Uterus (tissue), 4 donors: ENCODE measurements around the gene SEPTIN10. TPM values are rescaled to one million over a fixed set of nuclear protein-coding genes. Genes with fewer than 3 reads are reported as not detected.

Experiments used
- DNase-seq, 2 donors: peaks; one replicate each; pipeline ENCODE4 v3.0.0-alpha.2; 2019 to 2020
- H3K27ac ChIP-seq, 2 donors: fragments of 200-600 bp; sonication (generic); 1 replicate in 1 of 2; 2 replicates in 1 of 2; pipeline ENCODE4 v1.5.1; 2016 to 2018
- H3K27me3 ChIP-seq, 2 donors: fragments of 200-600 bp; sonication (generic); one replicate each; pipeline ENCODE4 v1.5.1; 2018 to 2019; ENCODE audit warnings: control low read depth in 1 of 2
- H3K36me3 ChIP-seq, 2 donors: fragments of 200-600 bp; sonication (generic); one replicate each; pipeline ENCODE4 v1.5.1; 2019; ENCODE audit warnings: control low read depth in 1 of 2
- H3K4me1 ChIP-seq, 2 donors: fragments of 200-600 bp; sonication (generic); one replicate each; pipeline ENCODE4 v1.5.1; 2018 to 2019; ENCODE audit warnings: control low read depth in 1 of 2
- H3K4me3 ChIP-seq, 2 donors: fragments of 200-600 bp; sonication (generic); 1 replicate in 1 of 2; 2 replicates in 1 of 2; pipeline ENCODE4 v1.5.1; 2018 to 2019; ENCODE audit warnings: mild to moderate bottlenecking in 1 of 2
- H3K9me3 ChIP-seq, 2 donors: fragments of 200-600 bp; sonication (generic); one replicate each; pipeline ENCODE4 v1.5.1; 2019; ENCODE audit warnings: control low read depth in 1 of 2
- POLR2A ChIP-seq, 2 donors: fragments of 450-650 bp; IDR thresholded peaks; one replicate each; pipeline ENCODE4 v1.6.1; 2016; ENCODE audit warnings: antibody characterized with exemption in 2 of 2, mild to moderate bottlenecking in 1 of 2, moderate library complexity in 1 of 2
- intact Hi-C: fragments of 100-400 bp; cut with DNase I; formaldehyde crosslinking; loops from one replicate; pipeline ENCODE4 v1.15.1; 2023; ENCODE audit warnings: low total_unique reads
- total RNA-seq, 4 donors: library from RNA; depleted of rRNA in 3 of 4; stranded (reverse); fragments of >200 nt in 3 of 4; gene quantifications; one replicate each; pipeline versions ENCODE4 v1.1.0 to v1.2.4, GENCODE V29; 2014 to 2023
- TF ChIP-seq, protein P1 (sequence below), 4 experiments: fragments of 200-600 bp in 2 of 4; fragments of 450-650 bp in 2 of 4; sonication (generic) in 2 of 4; IDR thresholded peaks; one replicate each; pipeline ENCODE4 v1.5.1; 2016 to 2019; ENCODE audit warnings: antibody characterized with exemption in 4 of 4, mild to moderate bottlenecking in 2 of 4, moderate library complexity in 1 of 4
- donor health status: DM: yes; HTN: yes; CAD: no.

SEPTIN10 gene
- total RNA-seq, 4 donors from 2014 or later = 52.8 to 181 (median 121) TPM

GRCh38 chr2:109522063-109522374 lies 91.7 kb downstream of the SEPTIN10 start:
- Histone ChIP-seq H3K27ac (no peak overlapping the region), H3K27me3 (no peaks in the 10 kb centered on the region), H3K9me3 (no peaks in the 10 kb centered on the region), H3K4me3 (no peak overlapping the region), H3K36me3 (no peaks in the 10 kb centered on the region), H3K4me1 (no peaks in the 10 kb centered on the region)
- no peak for TF ChIP-seq POLR2A (IDR thresholded peaks at IDR 0.05)
- TF ChIP-seq, protein P1, sequence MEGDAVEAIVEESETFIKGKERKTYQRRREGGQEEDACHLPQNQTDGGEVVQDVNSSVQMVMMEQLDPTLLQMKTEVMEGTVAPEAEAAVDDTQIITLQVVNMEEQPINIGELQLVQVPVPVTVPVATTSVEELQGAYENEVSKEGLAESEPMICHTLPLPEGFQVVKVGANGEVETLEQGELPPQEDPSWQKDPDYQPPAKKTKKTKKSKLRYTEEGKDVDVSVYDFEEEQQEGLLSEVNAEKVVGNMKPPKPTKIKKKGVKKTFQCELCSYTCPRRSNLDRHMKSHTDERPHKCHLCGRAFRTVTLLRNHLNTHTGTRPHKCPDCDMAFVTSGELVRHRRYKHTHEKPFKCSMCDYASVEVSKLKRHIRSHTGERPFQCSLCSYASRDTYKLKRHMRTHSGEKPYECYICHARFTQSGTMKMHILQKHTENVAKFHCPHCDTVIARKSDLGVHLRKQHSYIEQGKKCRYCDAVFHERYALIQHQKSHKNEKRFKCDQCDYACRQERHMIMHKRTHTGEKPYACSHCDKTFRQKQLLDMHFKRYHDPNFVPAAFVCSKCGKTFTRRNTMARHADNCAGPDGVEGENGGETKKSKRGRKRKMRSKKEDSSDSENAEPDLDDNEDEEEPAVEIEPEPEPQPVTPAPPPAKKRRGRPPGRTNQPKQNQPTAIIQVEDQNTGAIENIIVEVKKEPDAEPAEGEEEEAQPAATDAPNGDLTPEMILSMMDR (IDR thresholded peaks at IDR 0.05) = no peak
- DNase-seq = no peak
- intact Hi-C loops = no loop called here

GRCh38 chr2:109521233-109522062 lies 92.3 kb downstream of the SEPTIN10 start:
- no peak overlapping the region for H3K27ac ChIP-seq
- no peaks in the 10 kb centered on the region for H3K9me3 ChIP-seq
- H3K4me1 ChIP-seq = no peaks in the 10 kb centered on the region
- no peaks in the 10 kb centered on the region for H3K27me3 ChIP-seq
- DNase-seq = no peak
- no peaks in the 10 kb centered on the region for H3K36me3 ChIP-seq
- H3K4me3 ChIP-seq = no peak overlapping the region
- no peak for TF ChIP-seq POLR2A (IDR thresholded peaks at IDR 0.05)
- TF ChIP-seq, protein P1 (IDR thresholded peaks at IDR 0.05) = no peak
- intact Hi-C loops = no loop called here

DNA sequence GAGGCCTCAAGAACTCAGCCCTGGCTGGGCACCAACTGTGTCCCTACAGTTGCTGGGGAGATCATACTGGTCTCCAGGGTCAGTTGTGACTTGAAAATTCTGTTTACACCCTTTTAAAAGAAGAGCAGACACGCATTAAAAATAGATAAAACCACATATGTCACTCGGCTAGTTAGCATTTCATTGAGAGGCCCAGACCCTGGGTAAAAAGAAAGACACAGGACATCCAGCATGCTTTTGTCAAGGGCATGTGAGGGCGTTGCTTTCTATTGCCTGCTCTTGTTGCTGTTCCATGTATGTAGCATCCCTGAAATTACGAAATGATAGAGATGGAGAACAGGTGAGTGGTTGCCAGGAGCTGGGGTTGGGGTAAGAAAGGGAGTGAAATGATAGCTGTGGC lies 94.3 kb downstream of the SEPTIN10 start:
- no peak for DNase-seq
- no peaks in the 10 kb centered on the region for H3K27me3 ChIP-seq
- intact Hi-C loops = no loop called here
- H3K9me3 ChIP-seq = no peaks in the 10 kb centered on the region
- H3K4me3 ChIP-seq = no peak overlapping the region
- H3K36me3 ChIP-seq = no peaks in the 10 kb centered on the region
- H3K27ac ChIP-seq = no peak overlapping the region
- H3K4me1 ChIP-seq = no peaks in the 10 kb centered on the region
- TF ChIP-seq POLR2A (IDR thresholded peaks at IDR 0.05) = no peak
- TF ChIP-seq, protein P1 (IDR thresholded peaks at IDR 0.05) = no peak

DNA sequence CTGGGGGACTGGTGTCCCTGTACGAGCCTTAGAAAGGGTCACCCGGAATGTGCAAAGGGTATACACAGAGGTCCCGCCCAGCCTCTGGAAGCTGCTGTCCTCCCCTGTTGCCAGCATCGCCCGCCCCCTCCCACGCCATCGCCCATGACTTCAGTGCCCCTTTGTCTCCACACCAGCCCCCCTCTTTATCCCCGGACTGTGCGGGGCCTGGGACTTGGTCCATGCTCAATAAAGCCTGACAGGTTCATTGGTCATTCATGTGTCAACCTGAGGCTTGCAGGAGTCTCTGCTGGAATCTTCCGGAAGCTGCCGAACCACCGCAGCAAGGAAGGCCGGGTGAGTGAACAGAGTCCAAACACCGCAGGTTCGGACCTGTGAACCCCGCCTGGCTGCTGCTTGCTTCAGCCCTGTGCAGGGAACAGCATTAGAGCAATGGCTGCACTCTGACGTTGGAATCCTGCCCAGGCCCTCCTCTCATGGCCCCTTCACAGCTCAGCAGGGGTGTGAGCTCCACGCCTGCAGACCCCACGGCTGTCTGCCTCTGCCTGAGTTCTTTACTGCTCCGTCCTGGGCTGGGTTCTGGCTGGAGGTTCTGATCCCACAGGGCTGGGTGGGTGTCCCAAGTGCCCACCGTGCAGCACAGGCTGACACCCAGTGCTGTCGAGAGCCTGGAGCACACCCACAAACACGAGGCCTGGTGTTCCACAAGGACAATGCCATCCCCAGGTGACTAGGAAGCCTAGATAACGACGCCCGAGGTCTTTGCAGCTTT lies 96.5 kb downstream of the SEPTIN10 start:
- no peaks in the 10 kb centered on the region for H3K9me3 ChIP-seq
- TF ChIP-seq, protein P1 (IDR thresholded peaks at IDR 0.05) = no peak
- TF ChIP-seq POLR2A (IDR thresholded peaks at IDR 0.05) = no peak
- intact Hi-C loops = no loop called here

More for the DNA sequence above, 96.5 kb downstream of the SEPTIN10 start:
- Histone ChIP-seq H3K27me3 (no peaks in the 10 kb centered on the region), H3K36me3 (no peaks in the 10 kb centered on the region), H3K4me3 (no peak overlapping the region), H3K4me1 (peaks cover 0 to 5% of the 10 kb centered on the region in 2 donors), H3K27ac (no peak overlapping the region)
- no peak for DNase-seq
